ENCODE results near the gene SGCG. TPM values are rescaled to one million over a fixed set of nuclear protein-coding genes. Genes with fewer than 3 reads are reported as not detected.

SGCG gene
- polyA plus RNA-seq, 1 donor from 2014 or later, result not detected

DNA sequence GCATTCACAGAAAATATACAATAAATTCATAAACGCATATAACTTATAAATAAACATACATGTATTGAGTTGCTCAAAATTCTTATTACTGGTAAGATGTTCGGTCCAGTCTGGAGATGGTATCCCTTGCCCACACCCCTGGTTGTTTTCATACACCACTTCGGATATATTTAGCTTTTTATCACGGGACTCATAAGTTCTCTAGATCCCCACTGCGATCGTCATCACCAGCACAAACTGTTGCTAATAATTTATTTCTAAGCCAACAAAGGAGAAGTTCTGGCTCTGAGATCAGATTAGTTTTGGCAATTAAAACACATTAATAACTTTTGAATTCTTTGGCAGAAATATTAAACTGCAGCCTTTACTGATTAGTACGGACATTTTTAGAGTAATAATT, 23.0 kb upstream of the SGCG start:
- Histone ChIP-seq H3F3A (ENCODE audit: insufficient read depth, low read length, poor library complexity, severe bottlenecking) (no peaks in the 10 kb centered on the region), H3K27me3 (ENCODE audit: insufficient read depth, low read depth, low read length) (peaks cover 33% of the 10 kb centered on the region), H3K9me3 (ENCODE audit: low read length) (no peaks in the 10 kb centered on the region), H3K79me2 (replicated peaks; ENCODE audit: insufficient read depth, low read length) (no peaks in the 10 kb centered on the region), H2AFZ (ENCODE audit: low read depth, low read length) (no peak overlapping the region), H3K4me2 (ENCODE audit: low read length) (no peak overlapping the region), H3K9ac (ENCODE audit: low read length) (no peak overlapping the region), H4K20me1 (ENCODE audit: insufficient read depth) (no peaks in the 10 kb centered on the region), H3K27ac (ENCODE audit: low read length) (no peak overlapping the region), H3K9me2 (ENCODE audit: insufficient read depth, low read length) (no peaks in the 10 kb centered on the region), H3K4me3 (ENCODE audit: low read length) (no peak overlapping the region), H3K36me3 (ENCODE audit: insufficient read depth, low read length) (no peaks in the 10 kb centered on the region)
- TF ChIP-seq SMC3 (conservative IDR thresholded peaks at IDR 0.05; ENCODE audit: poor library complexity), result no peak
- TF ChIP-seq, protein P1, sequence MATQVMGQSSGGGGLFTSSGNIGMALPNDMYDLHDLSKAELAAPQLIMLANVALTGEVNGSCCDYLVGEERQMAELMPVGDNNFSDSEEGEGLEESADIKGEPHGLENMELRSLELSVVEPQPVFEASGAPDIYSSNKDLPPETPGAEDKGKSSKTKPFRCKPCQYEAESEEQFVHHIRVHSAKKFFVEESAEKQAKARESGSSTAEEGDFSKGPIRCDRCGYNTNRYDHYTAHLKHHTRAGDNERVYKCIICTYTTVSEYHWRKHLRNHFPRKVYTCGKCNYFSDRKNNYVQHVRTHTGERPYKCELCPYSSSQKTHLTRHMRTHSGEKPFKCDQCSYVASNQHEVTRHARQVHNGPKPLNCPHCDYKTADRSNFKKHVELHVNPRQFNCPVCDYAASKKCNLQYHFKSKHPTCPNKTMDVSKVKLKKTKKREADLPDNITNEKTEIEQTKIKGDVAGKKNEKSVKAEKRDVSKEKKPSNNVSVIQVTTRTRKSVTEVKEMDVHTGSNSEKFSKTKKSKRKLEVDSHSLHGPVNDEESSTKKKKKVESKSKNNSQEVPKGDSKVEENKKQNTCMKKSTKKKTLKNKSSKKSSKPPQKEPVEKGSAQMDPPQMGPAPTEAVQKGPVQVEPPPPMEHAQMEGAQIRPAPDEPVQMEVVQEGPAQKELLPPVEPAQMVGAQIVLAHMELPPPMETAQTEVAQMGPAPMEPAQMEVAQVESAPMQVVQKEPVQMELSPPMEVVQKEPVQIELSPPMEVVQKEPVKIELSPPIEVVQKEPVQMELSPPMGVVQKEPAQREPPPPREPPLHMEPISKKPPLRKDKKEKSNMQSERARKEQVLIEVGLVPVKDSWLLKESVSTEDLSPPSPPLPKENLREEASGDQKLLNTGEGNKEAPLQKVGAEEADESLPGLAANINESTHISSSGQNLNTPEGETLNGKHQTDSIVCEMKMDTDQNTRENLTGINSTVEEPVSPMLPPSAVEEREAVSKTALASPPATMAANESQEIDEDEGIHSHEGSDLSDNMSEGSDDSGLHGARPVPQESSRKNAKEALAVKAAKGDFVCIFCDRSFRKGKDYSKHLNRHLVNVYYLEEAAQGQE (IDR thresholded peaks at IDR 0.05; ENCODE audit: borderline replicate concordance), result no peak
- TF ChIP-seq RAD21 (conservative IDR thresholded peaks at IDR 0.05), result no peak
- no peak for TF ChIP-seq MXI1 (conservative IDR thresholded peaks at IDR 0.05; ENCODE audit: poor library complexity, severe bottlenecking)
- TF ChIP-seq TAF1 (IDR thresholded peaks at IDR 0.05; ENCODE audit: low read depth), result no peak
- no peak for TF ChIP-seq EZH2 (IDR thresholded peaks at IDR 0.05; ENCODE audit: borderline replicate concordance, insufficient read depth, low read length, poor library complexity, severe bottlenecking)
- TF ChIP-seq, protein P2, sequence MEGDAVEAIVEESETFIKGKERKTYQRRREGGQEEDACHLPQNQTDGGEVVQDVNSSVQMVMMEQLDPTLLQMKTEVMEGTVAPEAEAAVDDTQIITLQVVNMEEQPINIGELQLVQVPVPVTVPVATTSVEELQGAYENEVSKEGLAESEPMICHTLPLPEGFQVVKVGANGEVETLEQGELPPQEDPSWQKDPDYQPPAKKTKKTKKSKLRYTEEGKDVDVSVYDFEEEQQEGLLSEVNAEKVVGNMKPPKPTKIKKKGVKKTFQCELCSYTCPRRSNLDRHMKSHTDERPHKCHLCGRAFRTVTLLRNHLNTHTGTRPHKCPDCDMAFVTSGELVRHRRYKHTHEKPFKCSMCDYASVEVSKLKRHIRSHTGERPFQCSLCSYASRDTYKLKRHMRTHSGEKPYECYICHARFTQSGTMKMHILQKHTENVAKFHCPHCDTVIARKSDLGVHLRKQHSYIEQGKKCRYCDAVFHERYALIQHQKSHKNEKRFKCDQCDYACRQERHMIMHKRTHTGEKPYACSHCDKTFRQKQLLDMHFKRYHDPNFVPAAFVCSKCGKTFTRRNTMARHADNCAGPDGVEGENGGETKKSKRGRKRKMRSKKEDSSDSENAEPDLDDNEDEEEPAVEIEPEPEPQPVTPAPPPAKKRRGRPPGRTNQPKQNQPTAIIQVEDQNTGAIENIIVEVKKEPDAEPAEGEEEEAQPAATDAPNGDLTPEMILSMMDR (IDR thresholded peaks at IDR 0.05; ENCODE audit: poor library complexity, severe bottlenecking), result no peak
- TF ChIP-seq EP300 (conservative IDR thresholded peaks at IDR 0.05; ENCODE audit: poor library complexity, severe bottlenecking), result no peak
- no peak for TF ChIP-seq POLR2AphosphoS5 (IDR thresholded peaks at IDR 0.05)

DNA sequence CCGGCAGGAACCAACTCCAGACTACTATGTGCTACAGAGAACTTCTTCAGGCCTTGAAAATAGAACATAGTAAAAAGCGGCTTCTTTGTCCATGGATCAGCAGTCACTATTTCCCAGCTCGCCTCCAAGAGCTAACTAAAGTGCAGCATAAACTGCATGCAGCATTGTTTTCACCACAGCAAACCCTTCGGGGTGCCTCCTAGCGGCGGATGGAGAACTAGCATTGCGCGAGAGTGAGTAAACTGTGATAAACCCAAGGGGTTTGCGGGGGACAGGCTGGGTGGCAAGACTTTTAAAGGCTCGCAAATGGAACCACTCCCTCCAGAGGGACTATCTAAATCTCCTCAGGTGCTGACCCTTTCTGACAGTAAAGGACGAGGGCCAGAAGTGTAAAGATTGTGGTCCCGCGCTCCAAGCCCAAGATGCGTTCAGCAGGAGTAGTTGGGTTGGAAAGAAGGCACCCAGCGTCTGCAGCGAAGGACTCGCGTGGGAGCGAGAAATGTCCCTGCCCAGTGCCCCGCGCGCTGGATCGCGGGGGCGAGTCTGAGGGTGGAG, 21.5 kb upstream of the SGCG start:
- no peaks in the 10 kb centered on the region for H3K36me3 ChIP-seq (ENCODE audit: insufficient read depth, low read length)

More for the DNA sequence above, 21.5 kb upstream of the SGCG start:
- TF ChIP-seq RAD21 (conservative IDR thresholded peaks at IDR 0.05) (peak; percentile 13), EZH2 (IDR thresholded peaks at IDR 0.05; ENCODE audit: borderline replicate concordance, insufficient read depth, low read length, poor library complexity, severe bottlenecking) (no peak), SMC3 (conservative IDR thresholded peaks at IDR 0.05; ENCODE audit: poor library complexity) (peak; percentile 32), POLR2AphosphoS5 (IDR thresholded peaks at IDR 0.05) (no peak)
- TF ChIP-seq, protein P2 (IDR thresholded peaks at IDR 0.05; ENCODE audit: poor library complexity, severe bottlenecking), result peak; percentile 61
- Histone ChIP-seq H3K9ac (ENCODE audit: low read length) (no peak overlapping the region), H3K9me3 (ENCODE audit: low read length) (no peaks in the 10 kb centered on the region), H3K79me2 (replicated peaks; ENCODE audit: insufficient read depth, low read length) (no peaks in the 10 kb centered on the region), H3K27ac (ENCODE audit: low read length) (no peak overlapping the region), H3K4me3 (ENCODE audit: low read length) (peak overlapping the region; percentile 62), H3K4me2 (ENCODE audit: low read length) (no peak overlapping the region), H4K20me1 (ENCODE audit: insufficient read depth) (no peaks in the 10 kb centered on the region), H3F3A (ENCODE audit: insufficient read depth, low read length, poor library complexity, severe bottlenecking) (no peaks in the 10 kb centered on the region), H2AFZ (ENCODE audit: low read depth, low read length) (no peak overlapping the region), H3K9me2 (ENCODE audit: insufficient read depth, low read length) (no peaks in the 10 kb centered on the region), H3K27me3 (ENCODE audit: insufficient read depth, low read depth, low read length) (peaks cover 33% of the 10 kb centered on the region)
